ENCODE measurements around the gene ELMO1.
A peak's percentile ranks its signal among the peaks of the same experiment; 100 is the strongest.

Gene ELMO1

DNA sequence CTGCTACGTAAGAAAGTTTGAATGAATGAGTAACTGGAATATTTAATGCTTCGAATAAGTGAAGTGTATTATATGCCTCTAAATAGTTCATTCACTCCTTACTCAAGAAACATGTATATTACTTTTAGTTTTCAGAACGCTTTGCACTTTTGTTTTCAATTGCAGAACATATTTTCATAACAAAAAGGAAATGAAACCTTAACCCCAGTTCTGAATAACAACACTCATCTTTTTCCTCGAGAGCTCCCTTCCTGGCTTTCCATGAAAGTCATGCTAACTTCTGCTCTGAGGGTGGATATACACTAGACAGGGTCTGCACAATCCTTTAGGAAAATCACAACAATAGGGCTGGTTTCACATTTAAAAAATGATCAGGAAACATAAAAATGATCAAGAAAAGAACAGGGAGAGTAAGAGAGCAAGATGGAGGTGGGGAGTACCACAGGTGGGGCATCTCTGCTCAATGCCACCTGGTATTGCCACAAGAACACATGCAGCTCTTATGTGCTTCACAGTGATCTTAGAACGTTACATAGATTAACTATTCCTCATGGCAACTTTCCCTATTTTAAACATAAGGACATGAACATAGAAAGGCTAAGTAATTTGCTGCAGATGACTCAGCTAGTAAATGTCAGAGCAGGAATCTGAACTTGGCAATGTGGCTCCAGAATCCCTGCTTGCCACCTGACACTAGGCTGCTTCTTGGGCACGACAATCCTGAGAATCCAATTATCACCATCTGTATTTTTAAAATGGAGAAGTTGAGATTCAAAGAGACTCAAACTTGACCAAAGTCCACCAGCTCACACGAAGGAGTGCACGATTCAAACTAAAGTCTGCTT, 504.9 kb downstream of the ELMO1 start:
- Histone ChIP-seq H3K4me3 (ENCODE audit: low read length) (no peak overlapping the region), H3K79me2 (ENCODE audit: control insufficient read depth, low read length) (no peaks in the 10 kb centered on the region), H3K4me2 (ENCODE audit: low read length) (peak overlapping the region; percentile 11; the same call in 1 of the 2 replicates), H3K27me3 (ENCODE audit: control insufficient read depth, low read length) (peaks cover 15% of the 10 kb centered on the region; the same call in 1 of the 2 replicates), H3K9me2 (replicated peaks; ENCODE audit: control insufficient read depth, low read length) (no peaks in the 10 kb centered on the region), H3F3A (ENCODE audit: control insufficient read depth, insufficient read depth) (no peaks in the 10 kb centered on the region), H4K20me1 (ENCODE audit: control insufficient read depth, insufficient read depth, low read depth, low read length) (peaks cover 36% of the 10 kb centered on the region), H3K27ac (ENCODE audit: low read depth, low read length) (no peak overlapping the region), H3K9me3 (ENCODE audit: control insufficient read depth, insufficient read depth, low read length) (0 out of 2 replicates have a peak, but pooled peaks cover 2% of the 10 kb centered on the region), H3K4me1 (ENCODE audit: control insufficient read depth, low read length) (peaks cover 27% of the 10 kb centered on the region), H3K36me3 (ENCODE audit: control insufficient read depth, low read length) (no peaks in the 10 kb centered on the region)
- no peak for TF ChIP-seq EZH2phosphoT487 (IDR thresholded peaks at IDR 0.05; ENCODE audit: borderline replicate concordance, low read length)
- TF ChIP-seq, protein P1, sequence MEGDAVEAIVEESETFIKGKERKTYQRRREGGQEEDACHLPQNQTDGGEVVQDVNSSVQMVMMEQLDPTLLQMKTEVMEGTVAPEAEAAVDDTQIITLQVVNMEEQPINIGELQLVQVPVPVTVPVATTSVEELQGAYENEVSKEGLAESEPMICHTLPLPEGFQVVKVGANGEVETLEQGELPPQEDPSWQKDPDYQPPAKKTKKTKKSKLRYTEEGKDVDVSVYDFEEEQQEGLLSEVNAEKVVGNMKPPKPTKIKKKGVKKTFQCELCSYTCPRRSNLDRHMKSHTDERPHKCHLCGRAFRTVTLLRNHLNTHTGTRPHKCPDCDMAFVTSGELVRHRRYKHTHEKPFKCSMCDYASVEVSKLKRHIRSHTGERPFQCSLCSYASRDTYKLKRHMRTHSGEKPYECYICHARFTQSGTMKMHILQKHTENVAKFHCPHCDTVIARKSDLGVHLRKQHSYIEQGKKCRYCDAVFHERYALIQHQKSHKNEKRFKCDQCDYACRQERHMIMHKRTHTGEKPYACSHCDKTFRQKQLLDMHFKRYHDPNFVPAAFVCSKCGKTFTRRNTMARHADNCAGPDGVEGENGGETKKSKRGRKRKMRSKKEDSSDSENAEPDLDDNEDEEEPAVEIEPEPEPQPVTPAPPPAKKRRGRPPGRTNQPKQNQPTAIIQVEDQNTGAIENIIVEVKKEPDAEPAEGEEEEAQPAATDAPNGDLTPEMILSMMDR (IDR thresholded peaks at IDR 0.05; ENCODE audit: low read depth, low read length, poor library complexity, severe bottlenecking) = no peak

DNA sequence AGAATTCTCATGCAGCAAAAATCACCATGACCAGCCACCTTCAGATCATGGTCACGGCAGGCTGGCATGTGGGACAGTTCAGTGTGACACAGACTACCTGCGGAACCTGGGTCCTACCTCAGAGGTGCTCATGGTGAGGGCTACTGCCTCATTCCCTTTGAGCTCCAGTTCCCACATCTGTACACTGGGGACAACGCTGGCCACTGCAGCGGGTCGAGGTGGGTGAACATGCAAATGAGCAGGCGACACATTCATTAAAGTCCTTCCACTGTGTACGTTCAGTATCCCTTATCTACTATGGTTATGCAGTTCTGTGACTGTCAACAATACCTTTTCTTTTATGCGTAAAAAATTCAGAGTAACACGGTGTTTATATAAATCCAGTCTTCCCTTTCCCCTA, 505.7 kb downstream of the ELMO1 start:
- peaks cover 36% of the 10 kb centered on the region for H4K20me1 ChIP-seq (ENCODE audit: control insufficient read depth, insufficient read depth, low read depth, low read length)
- peak overlapping the region; percentile 11 for H3K4me2 ChIP-seq (ENCODE audit: low read length)
- H3K79me2 ChIP-seq (ENCODE audit: control insufficient read depth, low read length) = no peaks in the 10 kb centered on the region
- peaks cover 15% of the 10 kb centered on the region; the same call in 1 of the 2 replicates for H3K27me3 ChIP-seq (ENCODE audit: control insufficient read depth, low read length)
- H3K9me2 ChIP-seq (replicated peaks; ENCODE audit: control insufficient read depth, low read length) = no peaks in the 10 kb centered on the region
- H3K36me3 ChIP-seq (ENCODE audit: control insufficient read depth, low read length) = no peaks in the 10 kb centered on the region
- no peak overlapping the region for H3K27ac ChIP-seq (ENCODE audit: low read depth, low read length)
- H3K9me3 ChIP-seq (ENCODE audit: control insufficient read depth, insufficient read depth, low read length) = 0 out of 2 replicates have a peak, but pooled peaks cover 2% of the 10 kb centered on the region
- H3K4me1 ChIP-seq (ENCODE audit: control insufficient read depth, low read length) = peaks cover 27% of the 10 kb centered on the region
- TF ChIP-seq, protein P1 (IDR thresholded peaks at IDR 0.05; ENCODE audit: low read depth, low read length, poor library complexity, severe bottlenecking) = no peak
- TF ChIP-seq EZH2phosphoT487 (IDR thresholded peaks at IDR 0.05; ENCODE audit: borderline replicate concordance, low read length) = no peak
- H3F3A ChIP-seq (ENCODE audit: control insufficient read depth, insufficient read depth) = no peaks in the 10 kb centered on the region
- no peak overlapping the region for H3K4me3 ChIP-seq (ENCODE audit: low read length)

GRCh38 chr7:36942541-36942940, 506.1 kb downstream of the ELMO1 start:
- TF ChIP-seq, protein P1 (IDR thresholded peaks at IDR 0.05; ENCODE audit: low read depth, low read length, poor library complexity, severe bottlenecking) = no peak
- TF ChIP-seq EZH2phosphoT487 (IDR thresholded peaks at IDR 0.05; ENCODE audit: borderline replicate concordance, low read length) = no peak
- Histone ChIP-seq H3K79me2 (ENCODE audit: control insufficient read depth, low read length) (no peaks in the 10 kb centered on the region), H3K27ac (ENCODE audit: low read depth, low read length) (no peak overlapping the region), H3K4me2 (ENCODE audit: low read length) (no peak overlapping the region; the same call in 1 of the 2 replicates), H3K36me3 (ENCODE audit: control insufficient read depth, low read length) (no peaks in the 10 kb centered on the region), H3F3A (ENCODE audit: control insufficient read depth, insufficient read depth) (no peaks in the 10 kb centered on the region), H3K9me3 (ENCODE audit: control insufficient read depth, insufficient read depth, low read length) (0 out of 2 replicates have a peak, but pooled peaks cover 2% of the 10 kb centered on the region), H3K4me1 (ENCODE audit: control insufficient read depth, low read length) (peaks cover 27% of the 10 kb centered on the region), H4K20me1 (ENCODE audit: control insufficient read depth, insufficient read depth, low read depth, low read length) (peaks cover 36% of the 10 kb centered on the region), H3K4me3 (ENCODE audit: low read length) (no peak overlapping the region), H3K27me3 (ENCODE audit: control insufficient read depth, low read length) (peaks cover 15% of the 10 kb centered on the region; the same call in 1 of the 2 replicates), H3K9me2 (replicated peaks; ENCODE audit: control insufficient read depth, low read length) (no peaks in the 10 kb centered on the region)
